ENCODE results near the gene STAT5A. TPM values are rescaled to one million over a fixed set of nuclear protein-coding genes. Genes with fewer than 3 reads are reported as not detected.

STAT5A gene
- total and polyA plus RNA-seq, 9 of the 15 experiments (the other 6 are each of a cell fraction or from before 2014, with no cell fraction given): 79.9 to 415 (median 196) TPM

DNA sequence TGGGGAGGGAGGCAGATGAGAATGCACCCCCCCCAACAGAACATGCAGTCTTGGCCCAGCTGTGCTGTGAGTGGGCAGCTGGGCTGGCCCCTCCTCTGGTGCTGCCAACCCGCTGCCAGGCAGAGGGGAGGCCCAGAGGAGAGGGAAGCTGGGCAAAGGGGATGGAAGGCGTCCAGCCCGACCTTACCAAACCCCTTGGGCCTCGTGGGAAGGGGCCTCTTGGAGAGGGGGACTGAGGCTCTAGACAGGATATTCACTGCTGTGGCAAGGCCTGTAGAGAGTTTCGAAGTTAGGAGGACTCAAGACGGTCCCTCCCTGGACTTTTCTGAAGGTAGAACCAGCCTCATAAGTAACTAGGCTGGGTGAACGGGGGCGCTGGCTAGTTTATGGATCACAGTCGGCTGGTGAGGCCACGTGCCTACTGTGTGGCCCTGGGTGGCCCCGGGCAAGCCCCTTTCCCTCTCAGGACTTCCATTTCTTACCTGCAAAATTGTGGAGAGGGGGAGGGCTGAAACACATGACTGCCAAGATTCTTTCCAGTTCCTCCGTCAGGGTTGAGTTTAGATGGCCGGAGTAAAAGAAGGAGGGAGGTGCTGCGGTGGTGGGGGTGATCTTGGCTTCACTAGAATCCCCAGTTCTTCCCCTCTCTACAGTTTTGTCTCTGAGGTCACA is 857 bp upstream of the STAT5A start:
- Histone ChIP-seq H3K9me1 (ENCODE audit: control insufficient read depth, insufficient read depth, low read length) (no peaks in the 10 kb centered on the region), H4K20me1 (replicated peaks; ENCODE audit: control insufficient read depth, insufficient read depth, low read length) (no peaks in the 10 kb centered on the region), H3K27me3 (ENCODE audit: control insufficient read depth in 2 of 2, insufficient read depth in 2 of 2, low read length in 2 of 2) (no peaks in the 10 kb centered on the region), H3K9me3 (replicated peaks; ENCODE audit: control insufficient read depth, insufficient read depth, low read depth, low read length) (no peaks in the 10 kb centered on the region), H3K36me3 (ENCODE audit: control insufficient read depth, insufficient read depth, low read length) (peaks cover 60% of the 10 kb centered on the region), H3K4me2 (ENCODE audit: insufficient read depth, low read length) (peak overlapping the region; percentile 88), H3K4me3 (peak overlapping the region; percentile 88), H3K27ac (ENCODE audit: extremely low read depth, low read depth, low read length) (peak overlapping the region; percentile 78), H3K9ac (ENCODE audit: insufficient read depth in 1 of 2, low read depth in 2 of 2, low read length in 2 of 2) (peak overlapping the region; percentile 83 to 97), H3K4me1 (replicated peaks in 1 of 2; ENCODE audit: control insufficient read depth in 2 of 2, insufficient read depth in 2 of 2, low read length in 2 of 2) (peaks cover 40 to 65% of the 10 kb centered on the region in 2 experiments), H3K79me2 (ENCODE audit: control insufficient read depth, insufficient read depth, low read length) (peaks cover 100% of the 10 kb centered on the region), H2AFZ (ENCODE audit: low read depth, low read length) (peak overlapping the region; percentile 40; the same call in 1 of the 2 replicates)
- no TSS peak for BruUV-seq (replicated peaks)
- CTCF ChIA-PET (ENCODE audit: low intra/inter-chr PET ratio): no interaction called here
- POLR2A ChIA-PET: interaction anchor here (0.6 to 2.9 kb wide), 14 partner anchors 8 to 278 kb away, joined by 3 to 15 read pairs (median 4); no protein-coding TSS in a partner anchor
- DNase-seq (ENCODE audit: extremely low read depth in 1 of 4, low spot score in 3 of 4): peak in 1 of 4 experiments; percentile 33
- FAIRE-seq: peak; percentile 55
- intact Hi-C loops (cut with micrococcal nuclease): loop anchor here (2.0 kb wide), 1 partner anchor 25 kb away; no protein-coding TSS in a partner anchor
- in situ Hi-C loops (cut with MboI): no loop called here
- whole genome bisulfite sequencing (ENCODE audit: insufficient coverage, low coverage, missing lambda C conversion rate): 0% methylated on average over 10 of the region's 14 CpGs
- no peak; the same call in 2 of the 3 replicates for ATAC-seq
- TF ChIP-seq, protein P1, sequence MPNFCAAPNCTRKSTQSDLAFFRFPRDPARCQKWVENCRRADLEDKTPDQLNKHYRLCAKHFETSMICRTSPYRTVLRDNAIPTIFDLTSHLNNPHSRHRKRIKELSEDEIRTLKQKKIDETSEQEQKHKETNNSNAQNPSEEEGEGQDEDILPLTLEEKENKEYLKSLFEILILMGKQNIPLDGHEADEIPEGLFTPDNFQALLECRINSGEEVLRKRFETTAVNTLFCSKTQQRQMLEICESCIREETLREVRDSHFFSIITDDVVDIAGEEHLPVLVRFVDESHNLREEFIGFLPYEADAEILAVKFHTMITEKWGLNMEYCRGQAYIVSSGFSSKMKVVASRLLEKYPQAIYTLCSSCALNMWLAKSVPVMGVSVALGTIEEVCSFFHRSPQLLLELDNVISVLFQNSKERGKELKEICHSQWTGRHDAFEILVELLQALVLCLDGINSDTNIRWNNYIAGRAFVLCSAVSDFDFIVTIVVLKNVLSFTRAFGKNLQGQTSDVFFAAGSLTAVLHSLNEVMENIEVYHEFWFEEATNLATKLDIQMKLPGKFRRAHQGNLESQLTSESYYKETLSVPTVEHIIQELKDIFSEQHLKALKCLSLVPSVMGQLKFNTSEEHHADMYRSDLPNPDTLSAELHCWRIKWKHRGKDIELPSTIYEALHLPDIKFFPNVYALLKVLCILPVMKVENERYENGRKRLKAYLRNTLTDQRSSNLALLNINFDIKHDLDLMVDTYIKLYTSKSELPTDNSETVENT (CRISPR knock-in tag; IDR thresholded peaks at IDR 0.05): no peak
- 0 out of 2 replicates have a peak, but pooled peaks have one; percentile 50 for TF ChIP-seq MYC (IDR thresholded peaks at IDR 0.05; ENCODE audit: low read depth, low read length)
- no peak for TF ChIP-seq MYC (CRISPR knock-in tag; IDR thresholded peaks at IDR 0.05; ENCODE audit: borderline replicate concordance, low read depth)
- TF ChIP-seq ZNF175 (CRISPR knock-in tag; IDR thresholded peaks at IDR 0.05; ENCODE audit: low read depth): no peak; the same call in 1 of the 2 replicates
- no peak for TF ChIP-seq NEUROD1 (IDR thresholded peaks at IDR 0.05; ENCODE audit: borderline replicate concordance, low read depth, low read length, partially characterized antibody)
- no peak for TF ChIP-seq DPF2 (IDR thresholded peaks at IDR 0.05)
- TF ChIP-seq ZFP1 (CRISPR knock-in tag; IDR thresholded peaks at IDR 0.05): no peak
- TF ChIP-seq, protein P2, sequence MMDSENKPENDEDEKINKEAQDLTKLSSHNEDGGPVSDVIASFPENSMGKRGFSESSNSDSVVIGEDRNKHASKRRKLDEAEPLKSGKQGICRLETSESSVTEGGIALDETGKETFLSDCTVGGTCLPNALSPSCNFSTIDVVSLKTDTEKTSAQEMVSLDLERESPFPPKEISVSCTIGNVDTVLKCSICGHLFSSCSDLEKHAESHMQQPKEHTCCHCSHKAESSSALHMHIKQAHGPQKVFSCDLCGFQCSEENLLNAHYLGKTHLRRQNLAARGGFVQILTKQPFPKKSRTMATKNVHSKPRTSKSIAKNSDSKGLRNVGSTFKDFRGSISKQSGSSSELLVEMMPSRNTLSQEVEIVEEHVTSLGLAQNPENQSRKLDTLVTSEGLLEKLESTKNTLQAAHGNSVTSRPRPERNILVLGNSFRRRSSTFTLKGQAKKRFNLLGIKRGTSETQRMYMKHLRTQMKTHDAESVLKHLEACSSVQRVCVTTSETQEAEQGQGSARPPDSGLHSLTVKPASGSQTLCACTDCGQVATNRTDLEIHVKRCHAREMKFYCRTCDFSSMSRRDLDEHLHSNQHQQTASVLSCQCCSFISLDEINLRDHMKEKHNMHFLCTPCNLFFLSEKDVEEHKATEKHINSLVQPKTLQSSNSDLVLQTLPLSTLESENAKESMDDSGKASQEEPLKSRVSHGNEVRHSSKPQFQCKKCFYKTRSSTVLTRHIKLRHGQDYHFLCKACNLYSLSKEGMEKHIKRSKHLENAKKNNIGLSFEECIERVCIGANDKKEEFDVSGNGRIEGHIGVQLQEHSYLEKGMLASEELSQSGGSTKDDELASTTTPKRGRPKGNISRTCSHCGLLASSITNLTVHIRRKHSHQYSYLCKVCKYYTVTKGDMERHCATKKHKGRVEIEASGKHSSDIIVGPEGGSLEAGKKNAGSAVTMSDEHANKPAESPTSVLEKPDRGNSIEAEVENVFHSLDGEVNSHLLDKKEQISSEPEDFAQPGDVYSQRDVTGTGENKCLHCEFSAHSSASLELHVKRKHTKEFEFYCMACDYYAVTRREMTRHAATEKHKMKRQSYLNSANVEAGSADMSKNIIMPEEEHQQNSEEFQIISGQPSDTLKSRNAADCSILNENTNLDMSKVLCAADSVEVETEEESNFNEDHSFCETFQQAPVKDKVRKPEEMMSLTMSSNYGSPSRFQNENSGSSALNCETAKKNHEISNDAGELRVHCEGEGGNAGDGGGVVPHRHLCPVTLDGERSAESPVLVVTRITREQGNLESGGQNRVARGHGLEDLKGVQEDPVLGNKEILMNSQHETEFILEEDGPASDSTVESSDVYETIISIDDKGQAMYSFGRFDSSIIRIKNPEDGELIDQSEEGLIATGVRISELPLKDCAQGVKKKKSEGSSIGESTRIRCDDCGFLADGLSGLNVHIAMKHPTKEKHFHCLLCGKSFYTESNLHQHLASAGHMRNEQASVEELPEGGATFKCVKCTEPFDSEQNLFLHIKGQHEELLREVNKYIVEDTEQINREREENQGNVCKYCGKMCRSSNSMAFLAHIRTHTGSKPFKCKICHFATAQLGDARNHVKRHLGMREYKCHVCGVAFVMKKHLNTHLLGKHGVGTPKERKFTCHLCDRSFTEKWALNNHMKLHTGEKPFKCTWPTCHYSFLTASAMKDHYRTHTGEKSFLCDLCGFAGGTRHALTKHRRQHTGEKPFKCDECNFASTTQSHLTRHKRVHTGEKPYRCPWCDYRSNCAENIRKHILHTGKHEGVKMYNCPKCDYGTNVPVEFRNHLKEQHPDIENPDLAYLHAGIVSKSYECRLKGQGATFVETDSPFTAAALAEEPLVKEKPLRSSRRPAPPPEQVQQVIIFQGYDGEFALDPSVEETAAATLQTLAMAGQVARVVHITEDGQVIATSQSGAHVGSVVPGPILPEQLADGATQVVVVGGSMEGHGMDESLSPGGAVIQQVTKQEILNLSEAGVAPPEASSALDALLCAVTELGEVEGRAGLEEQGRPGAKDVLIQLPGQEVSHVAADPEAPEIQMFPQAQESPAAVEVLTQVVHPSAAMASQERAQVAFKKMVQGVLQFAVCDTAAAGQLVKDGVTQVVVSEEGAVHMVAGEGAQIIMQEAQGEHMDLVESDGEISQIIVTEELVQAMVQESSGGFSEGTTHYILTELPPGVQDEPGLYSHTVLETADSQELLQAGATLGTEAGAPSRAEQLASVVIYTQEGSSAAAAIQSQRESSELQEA (IDR thresholded peaks at IDR 0.05; ENCODE audit: low read depth): no peak

Measured in K562 (cell line).